Left ventricle myocardium inferior (tissue), 1 donor: Measurements from ENCODE around the gene TRIM15. TPM values are rescaled to one million over a fixed set of nuclear protein-coding genes. Genes with fewer than 3 reads are reported as not detected.

ENCODE experiments used
- DNase-seq: peaks from one replicate; pipeline ENCODE4 v3.0.0-alpha.2; 2020
- H3K27ac ChIP-seq: fragments of 200-600 bp; replicated peaks from 2 replicates; pipeline ENCODE4 v1.8.0; 2021
- H3K27me3 ChIP-seq: fragments of 200-600 bp; 2 replicates; pipeline ENCODE4 v1.8.0; 2021; ENCODE audit warnings: low read depth
- H3K36me3 ChIP-seq: fragments of 200-600 bp; 2 replicates; pipeline ENCODE4 v1.8.0; 2021
- H3K4me1 ChIP-seq: fragments of 200-600 bp; 2 replicates; pipeline ENCODE4 v1.8.0; 2021
- H3K4me3 ChIP-seq: fragments of 200-600 bp; 2 replicates; pipeline ENCODE4 v1.8.0; 2021; ENCODE audit warnings: mild to moderate bottlenecking, moderate library complexity
- H3K9me3 ChIP-seq: fragments of 200-600 bp; replicated peaks from 2 replicates; pipeline ENCODE4 v1.8.0; 2021
- intact Hi-C: fragments of 100-400 bp; cut with micrococcal nuclease; formaldehyde crosslinking; loops from one replicate; pipeline ENCODE4 v1.11.0; 2022
- total RNA-seq: library from RNA; stranded (reverse); fragmentation: NEBNext Ultra II Directional; extraction: Animal tissue kit (Norgen Biotek cat#: 25700); gene quantifications from one replicate; pipeline ENCODE4 v1.2.1, GENCODE V29; 2021
- TF ChIP-seq, protein P1 (sequence below): fragments of 200-600 bp; IDR thresholded peaks from 2 replicates; pipeline ENCODE4 v1.8.0; 2021; ENCODE audit warnings: antibody characterized with exemption, mild to moderate bottlenecking, borderline replicate concordance
- donor health status: DM: no; HTN: yes; CAD: no; lungs with severe emphysema.

Gene TRIM15
- total RNA-seq, 1 donor from 2014 or later, result not detected

DNA sequence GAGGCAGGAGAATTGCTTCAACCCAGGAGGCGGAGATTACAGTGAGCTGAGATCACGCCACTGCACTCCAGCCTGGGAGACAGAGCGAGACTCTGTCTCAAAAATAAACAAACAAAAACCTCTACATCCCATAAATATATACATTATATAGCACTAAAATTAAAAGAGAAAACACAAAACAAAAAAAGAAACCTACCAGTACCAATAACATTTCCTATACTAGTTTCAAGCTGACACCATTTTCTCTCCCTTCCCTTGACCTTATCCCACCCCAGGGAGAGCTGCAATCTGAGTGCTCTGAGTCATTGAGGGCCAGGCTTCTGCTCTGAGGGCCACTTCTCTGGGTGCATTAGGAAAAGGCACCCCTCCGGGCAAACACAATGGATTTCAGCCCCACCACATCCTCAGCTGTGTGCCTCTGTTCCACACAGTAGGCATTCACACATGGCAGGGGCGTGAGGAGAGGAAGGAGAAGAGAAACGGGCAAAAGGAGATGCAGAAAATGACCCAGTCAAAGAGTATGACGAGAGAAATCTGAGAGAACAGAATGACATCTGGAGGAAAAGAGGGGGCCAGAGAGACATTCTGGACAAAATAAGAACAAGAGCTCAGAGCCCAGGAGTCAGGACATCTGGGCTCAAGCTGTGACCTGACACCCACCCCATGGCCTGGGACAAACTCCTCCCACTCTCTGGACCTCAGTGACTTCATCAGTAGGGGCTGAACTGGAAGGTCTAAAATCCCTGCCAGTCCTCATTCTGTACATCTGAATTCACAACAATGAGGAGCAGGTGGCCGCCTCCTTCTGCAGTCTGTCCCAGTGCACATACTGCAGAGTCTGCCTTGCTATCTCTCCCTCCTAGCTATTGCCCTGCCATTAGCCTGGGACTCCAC, 31.7 kb downstream of the TRIM15 start:
- peaks cover 86% of the 10 kb centered on the region for H3K36me3 ChIP-seq
- H3K27me3 ChIP-seq, result no peaks in the 10 kb centered on the region
- H3K4me1 ChIP-seq, result no peaks in the 10 kb centered on the region
- no peaks in the 10 kb centered on the region for H3K9me3 ChIP-seq
- H3K4me3 ChIP-seq, result no peak overlapping the region
- DNase-seq, result no peak
- no peak overlapping the region for H3K27ac ChIP-seq
- intact Hi-C loops, result no loop called here
- TF ChIP-seq, protein P1, sequence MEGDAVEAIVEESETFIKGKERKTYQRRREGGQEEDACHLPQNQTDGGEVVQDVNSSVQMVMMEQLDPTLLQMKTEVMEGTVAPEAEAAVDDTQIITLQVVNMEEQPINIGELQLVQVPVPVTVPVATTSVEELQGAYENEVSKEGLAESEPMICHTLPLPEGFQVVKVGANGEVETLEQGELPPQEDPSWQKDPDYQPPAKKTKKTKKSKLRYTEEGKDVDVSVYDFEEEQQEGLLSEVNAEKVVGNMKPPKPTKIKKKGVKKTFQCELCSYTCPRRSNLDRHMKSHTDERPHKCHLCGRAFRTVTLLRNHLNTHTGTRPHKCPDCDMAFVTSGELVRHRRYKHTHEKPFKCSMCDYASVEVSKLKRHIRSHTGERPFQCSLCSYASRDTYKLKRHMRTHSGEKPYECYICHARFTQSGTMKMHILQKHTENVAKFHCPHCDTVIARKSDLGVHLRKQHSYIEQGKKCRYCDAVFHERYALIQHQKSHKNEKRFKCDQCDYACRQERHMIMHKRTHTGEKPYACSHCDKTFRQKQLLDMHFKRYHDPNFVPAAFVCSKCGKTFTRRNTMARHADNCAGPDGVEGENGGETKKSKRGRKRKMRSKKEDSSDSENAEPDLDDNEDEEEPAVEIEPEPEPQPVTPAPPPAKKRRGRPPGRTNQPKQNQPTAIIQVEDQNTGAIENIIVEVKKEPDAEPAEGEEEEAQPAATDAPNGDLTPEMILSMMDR, result no peak

DNA sequence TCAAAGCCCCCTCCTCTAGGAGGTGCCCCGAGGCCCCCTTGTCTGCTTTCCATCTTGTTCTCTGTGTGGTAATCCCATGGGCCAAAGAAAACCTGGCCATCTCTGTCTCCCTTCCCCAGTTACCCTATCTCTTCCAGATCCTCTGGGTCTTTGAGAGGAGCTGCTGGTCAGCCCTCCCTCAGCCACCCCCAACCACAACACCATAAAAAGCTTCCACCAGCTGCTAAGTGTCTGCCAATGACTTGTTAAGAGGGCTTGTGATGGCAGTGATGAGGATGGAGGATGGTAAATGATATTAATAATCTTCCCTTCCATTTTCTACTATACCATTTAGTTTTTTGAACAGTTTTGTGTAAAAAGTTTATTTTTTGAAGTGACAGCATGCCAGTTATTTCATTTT, 32.6 kb downstream of the TRIM15 start:
- H3K36me3 ChIP-seq, result peaks cover 86% of the 10 kb centered on the region
- H3K9me3 ChIP-seq, result no peaks in the 10 kb centered on the region
- no peak for DNase-seq
- TF ChIP-seq, protein P1, result no peak
- H3K4me3 ChIP-seq, result no peak overlapping the region
- no peaks in the 10 kb centered on the region for H3K27me3 ChIP-seq
- intact Hi-C loops, result no loop called here
- peaks cover 5% of the 10 kb centered on the region for H3K4me1 ChIP-seq
- H3K27ac ChIP-seq, result no peak overlapping the region

GRCh38 chr6:30196376-30196775, 33.0 kb downstream of the TRIM15 start:
- intact Hi-C loops, result no loop called here
- Histone ChIP-seq H3K4me1 (peaks cover 8% of the 10 kb centered on the region), H3K27me3 (no peaks in the 10 kb centered on the region), H3K36me3 (peaks cover 82% of the 10 kb centered on the region), H3K27ac (no peak overlapping the region), H3K9me3 (no peaks in the 10 kb centered on the region), H3K4me3 (no peak overlapping the region)
- TF ChIP-seq, protein P1, result no peak
- DNase-seq, result no peak

GRCh38 chr6:30198166-30199084, 35.1 kb downstream of the TRIM15 start:
- H3K4me3 ChIP-seq, result no peak overlapping the region
- no peaks in the 10 kb centered on the region for H3K27me3 ChIP-seq
- H3K4me1 ChIP-seq, result peaks cover 19% of the 10 kb centered on the region
- no peak for DNase-seq
- H3K9me3 ChIP-seq, result no peaks in the 10 kb centered on the region
- intact Hi-C loops, result no loop called here
- TF ChIP-seq, protein P1, result no peak
- no peak overlapping the region for H3K27ac ChIP-seq
- H3K36me3 ChIP-seq, result peaks cover 70% of the 10 kb centered on the region

GRCh38 chr6:30200551-30201281, 37.4 kb downstream of the TRIM15 start:
- Histone ChIP-seq H3K9me3 (no peaks in the 10 kb centered on the region), H3K36me3 (peaks cover 49% of the 10 kb centered on the region), H3K4me1 (peaks cover 34% of the 10 kb centered on the region), H3K27me3 (no peaks in the 10 kb centered on the region), H3K4me3 (no peak overlapping the region), H3K27ac (no peak overlapping the region)
- intact Hi-C loops, result no loop called here
- TF ChIP-seq, protein P1, result no peak
- DNase-seq, result no peak
